Suppressor macrophage (primary cell): Measurements from ENCODE around the gene RHOA.

Experiments used
- DNase-seq, 4 experiments: peaks; one replicate each; pipeline ENCODE4 v3.0.0-alpha.2; 2020 to 2022
- total RNA-seq, 17 experiments: gene quantifications; one replicate each; lab custom pipeline; 2026; ENCODE audit warnings: mixed read lengths in 6 of 17, inconsistent platforms in 3 of 17; lab: John Stamatoyannopoulos, UW

The RHOA gene
- total RNA-seq: 289 to 513 (median 426) reads per million in 17 experiments

DNA sequence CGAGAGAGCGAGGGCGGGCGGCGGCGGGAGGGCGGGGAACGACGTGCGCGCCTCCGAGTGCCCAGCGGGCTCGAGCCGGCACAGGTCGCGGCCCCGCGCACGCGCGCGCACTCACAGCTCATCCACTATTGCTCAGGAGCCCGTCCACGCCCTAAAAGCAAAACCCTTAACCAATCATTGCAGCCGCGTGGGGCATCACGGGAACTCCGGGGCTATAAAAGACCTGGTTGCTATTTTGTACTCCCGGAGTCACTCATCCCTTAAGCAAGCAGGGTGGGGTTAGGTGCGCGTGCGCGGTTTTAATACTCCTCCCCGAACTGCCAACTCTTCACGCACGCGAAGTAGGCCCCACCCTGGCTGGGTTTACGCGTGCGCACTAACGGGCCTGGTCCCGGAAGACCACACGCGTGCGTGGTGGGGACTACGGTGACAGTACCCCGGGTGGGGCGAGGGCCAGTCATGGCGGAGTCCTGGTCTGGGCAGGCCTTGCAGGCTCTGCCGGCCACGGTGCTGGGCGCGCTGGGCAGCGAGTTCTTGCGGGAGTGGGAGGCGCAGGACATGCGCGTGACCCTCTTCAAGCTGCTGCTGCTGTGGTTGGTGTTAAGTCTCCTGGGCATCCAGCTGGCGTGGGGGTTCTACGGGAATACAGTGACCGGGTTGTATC is at the start of gene RHOA, which contains the start of gene TCTA:
TSS of gene RHOA (minus strand) at position 9 of the 664 bp plus-strand sequence. CDS start 36,387 bp downstream, outside the sequence.
TSS of gene TCTA (plus strand) at position 456 of the 664 bp plus-strand sequence. CDS start at position 460, 4 bp downstream.
- DNase-seq: peak; percentile 100

- DNase-seq: no peak
Observed at GRCh38 chr3:49460956-49461355, 49.2 kb upstream of the RHOA start.

DNA sequence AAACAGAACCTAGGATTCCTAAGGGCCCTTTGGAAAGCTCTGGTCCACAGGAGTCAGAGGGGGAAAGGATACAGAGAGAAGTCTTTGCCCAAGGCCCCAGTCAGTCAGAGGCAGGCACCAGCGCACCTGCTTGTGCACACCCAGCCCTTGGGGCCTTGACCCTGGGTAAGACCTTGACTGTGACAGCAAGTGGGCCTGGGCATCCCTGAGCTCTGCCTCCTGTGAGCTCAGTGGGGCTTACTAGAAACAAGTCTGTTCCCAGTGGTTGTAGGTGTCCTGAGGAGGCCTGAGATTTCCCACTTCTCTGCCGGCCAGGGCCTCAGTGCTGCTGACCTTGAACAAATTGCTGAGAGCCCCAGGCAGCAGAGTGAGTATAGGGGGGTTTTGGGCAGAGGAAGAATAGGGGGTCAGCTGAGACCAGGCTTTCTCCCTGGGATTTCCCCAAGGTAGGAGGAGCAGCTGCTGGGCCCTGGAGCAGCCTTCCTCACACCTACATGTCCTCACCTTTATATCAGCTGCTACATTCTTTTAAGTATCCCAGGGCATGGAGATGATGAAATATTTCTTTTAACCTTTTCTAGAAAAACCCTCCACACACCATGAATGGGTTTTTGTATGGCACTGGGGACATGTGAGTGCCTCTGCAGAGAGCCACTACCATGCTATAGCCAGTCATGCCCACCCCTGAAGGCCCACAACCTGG is 48.6 kb upstream of the RHOA start:
- no peak for DNase-seq

- no peak for DNase-seq
Observed at GRCh38 chr3:49456466-49456865, 44.7 kb upstream of the RHOA start.

DNA sequence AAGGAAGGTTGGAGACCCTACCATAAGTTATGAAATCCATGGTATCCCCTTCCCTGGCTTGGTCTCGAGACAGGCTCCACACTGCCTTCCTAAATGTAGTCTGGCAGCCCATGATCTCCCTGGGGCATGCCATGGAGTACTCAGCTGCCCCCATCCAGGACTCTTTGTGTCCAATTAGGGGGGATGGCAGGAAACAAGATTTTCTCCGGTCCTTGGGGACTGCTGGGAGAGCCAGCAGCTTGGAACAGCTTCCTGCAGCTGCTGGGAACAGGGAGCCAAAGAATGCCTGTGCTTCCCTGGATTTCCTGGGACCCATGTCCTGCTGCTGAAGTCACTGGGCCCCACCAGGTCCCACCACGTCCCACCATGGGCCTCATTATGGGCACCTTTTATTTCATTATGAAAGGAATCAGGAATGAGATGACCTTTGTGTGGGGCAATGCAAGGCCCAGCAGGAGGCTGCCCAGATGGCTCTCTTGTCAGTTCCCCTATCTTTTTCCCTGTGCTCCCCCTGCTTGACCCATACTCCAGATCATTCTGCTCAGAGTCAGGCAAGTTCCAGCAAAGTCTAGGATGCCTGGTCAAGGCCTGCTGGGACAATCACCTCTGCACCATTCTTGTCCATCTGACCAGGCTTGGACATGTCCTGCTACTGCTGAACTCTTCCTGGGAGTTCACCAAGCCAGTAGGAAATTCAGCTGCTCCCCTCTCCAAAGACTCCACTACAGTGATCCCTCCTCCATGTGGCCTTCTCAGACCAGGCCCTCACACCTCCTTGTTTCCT is 43.3 kb upstream of the RHOA start:
- peak in 2 of 4 experiments; percentile 19 to 24 for DNase-seq

DNA sequence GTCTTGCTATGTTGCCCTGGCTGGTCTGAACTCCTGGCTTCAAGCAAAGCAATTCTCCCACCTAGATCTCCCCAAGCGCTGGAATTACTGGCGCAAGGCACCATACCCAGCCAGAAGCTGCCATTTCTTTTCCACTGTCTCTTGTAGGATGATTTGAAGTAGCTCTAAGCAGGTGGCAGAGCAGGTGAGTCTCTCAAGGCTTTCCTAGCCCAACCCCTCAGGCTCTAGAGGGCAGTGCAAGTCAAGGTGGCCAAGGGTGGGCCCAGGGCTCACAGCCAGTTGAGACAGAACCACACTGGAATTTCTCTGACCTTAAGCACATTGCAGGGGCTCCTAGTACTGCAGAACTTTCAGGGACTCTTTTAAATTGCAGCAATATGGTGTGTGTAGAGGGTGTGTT is 42.7 kb upstream of the RHOA start:
- no peak for DNase-seq

DNA sequence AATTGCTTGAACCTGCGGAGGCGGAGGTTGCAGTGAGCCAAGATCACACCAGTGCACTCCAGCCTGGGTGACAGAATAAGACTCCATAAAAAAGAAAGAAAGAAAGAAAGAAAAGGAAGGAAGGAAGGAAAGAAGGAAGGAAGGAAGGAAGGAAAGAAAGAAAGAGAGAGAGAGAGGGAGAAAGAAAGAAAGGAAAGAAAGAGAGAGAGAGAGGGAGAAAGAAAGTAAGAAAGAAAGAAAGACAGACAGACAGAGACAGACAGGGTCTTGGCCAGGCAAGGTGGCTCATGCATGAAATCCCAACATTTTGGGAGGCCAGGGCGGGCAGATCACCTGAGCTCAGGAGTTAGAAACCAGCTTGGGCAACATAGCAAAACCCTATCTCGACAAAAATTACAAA is 41.8 kb upstream of the RHOA start:
- no peak for DNase-seq

DNA sequence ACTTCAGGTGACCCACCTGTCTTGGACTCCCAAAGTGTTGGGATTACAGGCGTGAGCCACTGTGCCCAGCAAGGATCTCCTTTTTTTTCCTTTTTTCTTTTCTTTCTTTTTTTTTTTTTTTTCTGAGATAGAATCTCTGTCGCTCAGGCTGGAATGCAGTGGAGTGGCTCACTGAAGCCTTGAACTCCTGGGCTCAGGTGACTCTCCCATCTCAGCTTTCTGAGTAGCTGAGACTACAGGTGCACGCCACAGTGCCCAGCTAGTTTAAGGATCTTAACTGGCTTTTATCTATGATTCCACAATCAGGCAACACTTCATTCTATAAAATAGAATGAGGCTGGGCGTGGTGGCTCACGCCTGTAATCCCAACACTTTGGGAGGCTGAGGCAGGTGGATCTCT is 33.6 kb upstream of the RHOA start:
- no peak for DNase-seq

- peak; percentile 73 to 90 (median 78) for DNase-seq
Observed at GRCh38 chr3:49434731-49435130, 23.0 kb upstream of the RHOA start.

GRCh38 chr3:49428752-49429080 is 16.9 kb upstream of the RHOA start:
- DNase-seq: no peak

DNA sequence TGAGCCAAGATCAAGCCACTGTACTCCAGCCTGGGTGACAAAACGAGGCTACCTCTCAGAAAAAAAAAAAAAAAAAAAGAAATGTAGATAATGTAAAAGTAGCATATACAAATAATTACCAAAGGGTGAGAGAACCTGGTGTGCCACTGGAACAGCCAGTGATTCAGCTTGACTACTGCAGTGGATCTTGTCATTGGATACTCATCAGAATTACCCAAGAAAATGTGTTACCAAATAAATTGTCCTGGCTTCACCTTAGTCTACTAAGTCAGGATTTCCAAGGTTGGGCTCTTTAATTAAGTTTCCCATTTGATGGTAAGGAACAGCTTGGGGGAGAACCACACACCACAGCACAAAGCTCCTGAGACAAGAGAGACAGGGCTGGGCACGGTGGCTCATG is 15.8 kb upstream of the RHOA start:
- DNase-seq: peak in 1 of 4 experiments; percentile 25

- no peak for DNase-seq
Observed at GRCh38 chr3:49424816-49425215, 13.0 kb upstream of the RHOA start.

DNA sequence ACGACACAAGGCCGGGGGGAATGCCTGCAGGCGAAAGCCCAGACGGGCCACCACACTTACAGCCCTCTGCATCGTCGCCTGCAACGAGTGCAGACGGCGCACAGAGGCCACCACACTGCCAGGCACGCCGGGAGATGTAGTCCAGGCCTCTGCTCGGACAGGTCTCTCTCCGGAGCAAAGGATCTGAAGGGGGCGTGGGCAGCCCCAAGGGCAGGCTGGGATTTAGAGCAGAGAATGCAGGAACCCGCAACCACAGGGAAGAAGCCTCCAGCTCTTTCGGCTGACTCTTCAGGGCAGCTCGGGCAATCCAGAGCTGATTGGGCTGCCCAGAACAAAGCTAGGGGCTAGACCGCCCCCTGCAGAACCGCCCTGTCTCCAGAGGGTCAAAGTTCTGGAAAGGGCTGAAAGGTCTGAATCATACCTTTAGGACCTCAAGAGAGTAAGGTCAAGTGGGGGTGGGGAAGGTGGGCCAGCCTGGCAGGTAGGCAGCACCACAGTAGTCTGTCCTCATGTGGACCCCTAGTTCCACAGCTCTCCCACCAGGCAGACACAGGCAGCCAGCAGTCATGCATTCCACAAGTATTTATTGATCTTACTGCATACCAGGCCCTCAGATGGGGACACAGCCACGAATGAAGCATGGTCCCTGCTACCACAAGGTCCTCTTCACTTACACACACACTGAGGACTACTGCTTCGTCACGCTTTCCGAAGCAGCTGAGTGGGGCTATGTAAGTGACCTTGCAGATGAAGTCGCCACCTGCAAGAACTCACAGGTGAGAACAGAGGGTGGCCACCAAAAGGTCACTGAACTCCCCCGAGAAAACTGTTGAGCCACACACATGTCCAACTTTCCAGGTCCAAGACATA is 10.8 kb upstream of the RHOA start, which contains the start of gene AMT:
TSS of gene AMT (minus strand) at position 95 of the 870 bp plus-strand sequence. CDS start at position 72, 23 bp downstream.
- peak; percentile 43 to 73 (median 61) for DNase-seq

- DNase-seq: no peak
Observed at GRCh38 chr3:49421890-49422378, 10.2 kb upstream of the RHOA start.

GRCh38 chr3:49417516-49418120 is 5.8 kb upstream of the RHOA start:
- no peak for DNase-seq

DNA sequence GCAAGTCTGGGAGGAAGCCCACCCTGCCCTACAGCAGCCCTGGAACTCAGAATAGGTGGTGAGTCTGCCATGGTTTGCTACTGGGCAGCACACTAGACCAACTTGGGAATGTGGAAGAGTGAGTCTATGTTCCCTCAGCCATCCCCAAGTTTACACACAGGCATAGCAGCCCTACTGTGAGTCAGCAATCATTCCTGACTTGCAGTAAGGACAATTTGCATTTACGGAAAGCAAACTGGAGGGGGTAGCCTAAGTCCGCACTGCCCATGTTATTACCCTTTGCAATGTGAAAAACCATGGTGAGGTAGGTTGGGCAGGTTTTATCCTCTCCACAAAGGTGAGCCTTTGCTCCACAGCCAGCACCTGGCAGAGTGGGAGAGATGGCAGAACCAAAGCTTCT is 5.1 kb upstream of the RHOA start:
- DNase-seq: no peak

DNA sequence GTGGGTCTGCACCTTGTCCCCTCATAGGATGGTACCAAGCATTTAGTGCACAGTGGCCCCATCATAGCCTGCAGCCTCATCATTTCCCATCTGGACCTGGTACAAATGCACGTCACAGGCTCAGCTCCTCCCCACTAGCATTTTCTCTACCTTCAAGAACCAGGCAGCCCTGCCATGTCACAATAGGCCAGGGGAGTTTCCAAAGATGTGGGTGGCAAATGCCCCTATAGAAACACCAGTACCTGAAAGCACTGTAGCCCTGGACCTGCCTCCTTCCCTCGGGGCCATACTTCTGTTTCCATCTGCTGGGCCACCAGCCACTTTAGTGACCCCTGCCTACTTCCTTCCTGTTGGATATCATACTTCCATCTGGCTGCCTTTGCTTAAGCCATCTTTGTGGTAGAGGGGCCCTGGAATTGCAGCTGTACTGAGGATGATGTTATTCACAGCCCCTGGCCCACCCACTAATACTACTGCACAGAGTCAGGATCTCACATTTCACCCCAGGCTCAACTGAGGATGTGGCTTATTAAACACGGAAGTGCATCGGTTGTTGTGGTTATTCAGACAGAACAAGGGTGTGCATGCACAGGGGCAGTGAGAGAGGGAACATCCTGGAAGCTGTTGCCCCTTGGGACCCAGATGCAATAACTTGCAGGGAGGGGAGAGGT is 4.3 kb upstream of the RHOA start:
- DNase-seq: peak; percentile 35 to 62 (median 52)

DNA sequence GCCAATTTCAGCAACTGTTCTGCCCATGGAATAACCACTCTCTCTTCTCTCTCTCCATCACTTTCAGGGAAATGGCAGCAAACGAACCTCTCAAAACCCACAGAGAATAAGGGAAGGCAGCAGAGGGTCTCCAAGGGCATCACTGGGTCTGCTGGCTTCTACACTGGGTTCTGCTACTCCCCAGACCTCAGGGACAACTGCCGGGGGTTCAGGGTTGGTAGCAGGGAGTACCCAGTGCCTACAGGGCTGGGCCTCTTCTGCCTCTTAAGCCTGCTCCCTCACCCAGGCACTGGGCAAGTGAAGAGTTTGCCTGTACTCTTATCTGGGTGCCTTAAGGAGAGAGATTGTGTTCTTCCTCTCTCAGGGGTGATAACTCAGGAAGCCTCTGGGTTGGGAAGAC is 3.0 kb upstream of the RHOA start:
- no peak for DNase-seq

- DNase-seq: no peak
Observed at GRCh38 chr3:49413338-49413734, 1.6 kb upstream of the RHOA start.

DNA sequence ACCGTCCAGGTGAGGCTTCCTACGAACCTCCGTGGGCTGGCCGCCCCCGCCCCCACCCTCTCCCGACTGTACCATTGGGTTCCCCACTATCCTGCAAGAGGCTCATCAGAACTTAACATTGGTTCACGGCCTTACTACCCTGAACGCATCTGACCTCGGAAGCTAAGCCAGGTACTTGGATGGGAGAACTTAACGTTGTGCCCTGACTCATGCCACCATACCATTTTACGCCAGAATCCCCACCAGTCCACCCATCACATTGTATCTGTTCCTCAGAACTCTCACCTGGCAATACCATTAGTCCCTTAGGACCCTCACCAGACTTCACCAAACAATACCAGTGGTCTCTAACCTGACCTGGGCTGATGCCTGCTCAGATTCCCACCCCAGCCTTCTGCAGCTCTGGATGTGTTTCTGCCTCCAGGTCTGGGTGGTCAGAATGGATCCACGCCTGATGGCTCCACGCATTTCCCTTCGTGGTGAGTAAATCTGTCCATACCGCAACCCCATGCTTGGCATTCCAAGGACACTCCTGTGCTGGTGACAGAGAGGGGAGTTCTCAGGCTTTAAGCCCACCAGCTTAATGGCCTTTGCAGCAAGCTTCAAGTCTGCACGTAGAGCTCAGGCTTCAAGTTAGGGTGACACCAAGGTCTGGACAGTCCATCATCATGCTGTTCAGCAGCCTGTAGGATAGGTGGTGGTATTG is 1.0 kb upstream of the RHOA start:
- DNase-seq: no peak
